Erythroblast (primary cell): ENCODE data around the gene TUBB2A.

Source experiments
- GATA1 ChIP-seq: IDR thresholded peaks from 2 replicates; pipeline ENCODE4 v1.6.1; 2011; ENCODE audit warnings: low read depth, mild to moderate bottlenecking, control low read depth, low read length, moderate library complexity
- POLR2A ChIP-seq: IDR thresholded peaks from 2 replicates; pipeline ENCODE4 v1.6.1; 2011; ENCODE audit warnings: mild to moderate bottlenecking, low read length

DNA sequence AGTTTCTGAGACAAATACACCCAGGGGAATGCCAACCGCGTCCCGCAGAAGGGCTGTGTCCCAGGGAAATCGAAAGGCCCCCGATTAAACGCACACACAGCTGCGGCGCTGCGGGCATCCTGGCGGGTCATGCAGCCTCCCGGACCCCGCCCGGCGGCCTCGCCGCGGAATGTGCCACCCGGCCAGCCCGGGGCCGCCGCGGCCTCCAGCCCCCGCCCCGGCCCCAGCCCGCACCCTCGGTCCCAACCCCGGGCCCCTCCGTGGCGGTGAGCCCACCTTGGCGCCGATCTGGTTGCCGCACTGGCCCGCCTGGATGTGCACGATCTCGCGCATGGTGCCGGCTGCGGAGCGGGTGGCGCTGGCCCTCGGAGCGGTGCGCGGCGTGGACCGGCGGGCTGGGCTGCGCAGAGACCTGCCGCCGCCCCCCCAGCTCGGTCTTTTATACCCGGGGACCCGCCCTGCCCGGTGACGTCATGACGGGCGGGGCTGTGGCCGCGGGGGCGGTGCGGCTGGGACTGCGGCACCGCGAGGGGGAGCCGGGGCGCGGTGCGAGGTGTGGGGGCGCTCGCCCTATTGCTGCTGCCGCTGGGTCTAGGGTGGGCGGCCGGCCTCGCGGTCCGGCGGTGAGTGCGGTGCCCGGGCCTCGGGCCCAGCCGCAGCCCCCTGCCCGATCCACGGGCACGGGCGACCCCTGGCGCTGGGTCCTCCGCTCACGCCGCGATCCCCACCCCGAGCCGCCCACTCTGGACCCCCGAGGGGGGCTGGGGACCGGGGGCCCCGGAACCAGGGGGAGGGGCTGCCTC, at the start of gene TUBB2A:
- TF ChIP-seq POLR2A (peak; percentile 88), GATA1 (no peak)
